ENCODE measurements around the gene IGSF3. TPM values are rescaled to one million over a fixed set of nuclear protein-coding genes. Genes with fewer than 3 reads are reported as not detected.
A peak's percentile ranks its signal among the peaks of the same experiment; 100 is the strongest.

IGSF3 gene
- total and polyA plus RNA-seq, 2 experiments from 2014 or later, result 7.3 to 37.8 TPM

GRCh38 chr1:116532671-116533428 is 134.7 kb downstream of the IGSF3 start (continued):
- TF ChIP-seq REST (IDR thresholded peaks at IDR 0.05; ENCODE audit: unreplicated experiment) (no peak), POLR2AphosphoS5 (IDR thresholded peaks at IDR 0.05; ENCODE audit: low read depth) (no peak), CTCF (conservative IDR thresholded peaks at IDR 0.05; ENCODE audit: low read depth in 2 of 2) (no peak)

- H4K20me1 ChIP-seq (replicated peaks; ENCODE audit: insufficient read depth), result no peaks in the 10 kb centered on the region
- Mint-ChIP-seq H3K9me3 (peaks cover 5% of the 10 kb centered on the region; the same call in 1 of the 3 replicates), H3K36me3 (ENCODE audit: low read depth) (peaks cover 24% of the 10 kb centered on the region), H3K4me1 (no peaks in the 10 kb centered on the region), H3K27ac (no peak overlapping the region), H3K27me3 (ENCODE audit: insufficient read depth, low read depth, poor library complexity) (no peaks in the 10 kb centered on the region), H3K4me3 (no peak overlapping the region)
- no peak overlapping the region for H2AFZ ChIP-seq
- H3K27me3 ChIP-seq (ENCODE audit: insufficient read depth), result no peaks in the 10 kb centered on the region
- ATAC-seq (peak; percentile 71), DNase-seq (ENCODE audit: low spot score) (peak; percentile 26)
- no peaks in the 10 kb centered on the region for H3K4me1 ChIP-seq (ENCODE audit: insufficient read depth)
- H3K36me3 ChIP-seq (ENCODE audit: insufficient read depth), result no peaks in the 10 kb centered on the region; the same call in 1 of the 2 replicates
- H3K9me2 ChIP-seq (ENCODE audit: insufficient read depth), result no peaks in the 10 kb centered on the region
- H3K27ac ChIP-seq (ENCODE audit: low read depth), result no peak overlapping the region
- H3K4me3 ChIP-seq, result no peak overlapping the region
- H3F3A ChIP-seq (replicated peaks; ENCODE audit: low read depth), result no peaks in the 10 kb centered on the region
- H3K79me2 ChIP-seq (replicated peaks; ENCODE audit: insufficient read depth), result no peaks in the 10 kb centered on the region
- TF ChIP-seq CREB1 (CRISPR knock-in tag; IDR thresholded peaks at IDR 0.05; ENCODE audit: low read depth) (no peak), ETS1 (IDR thresholded peaks at IDR 0.05) (no peak)
- no peak overlapping the region for H3K4me2 ChIP-seq
Observed at GRCh38 chr1:116531917-116532316, 135.6 kb downstream of the IGSF3 start.

- Mint-ChIP-seq H3K27me3 (ENCODE audit: insufficient read depth, low read depth, poor library complexity) (no peaks in the 10 kb centered on the region), H3K27ac (no peak overlapping the region), H3K9me3 (peaks cover 5% of the 10 kb centered on the region; the same call in 1 of the 3 replicates), H3K4me3 (no peak overlapping the region), H3K36me3 (ENCODE audit: low read depth) (peaks cover 10% of the 10 kb centered on the region; the same call in 2 of the 3 replicates), H3K4me1 (no peaks in the 10 kb centered on the region)
- Histone ChIP-seq H3K4me2 (no peak overlapping the region), H3K27me3 (ENCODE audit: insufficient read depth) (no peaks in the 10 kb centered on the region), H3K4me1 (ENCODE audit: insufficient read depth) (no peaks in the 10 kb centered on the region), H4K20me1 (replicated peaks; ENCODE audit: insufficient read depth) (no peaks in the 10 kb centered on the region), H3K27ac (ENCODE audit: low read depth) (no peak overlapping the region), H3K79me2 (replicated peaks; ENCODE audit: insufficient read depth) (no peaks in the 10 kb centered on the region), H3K36me3 (ENCODE audit: insufficient read depth) (no peaks in the 10 kb centered on the region; the same call in 1 of the 2 replicates), H3K4me3 (no peak overlapping the region), H3F3A (replicated peaks; ENCODE audit: low read depth) (no peaks in the 10 kb centered on the region), H3K9me2 (ENCODE audit: insufficient read depth) (peaks cover 3% of the 10 kb centered on the region; the same call in 1 of the 2 replicates), H2AFZ (no peak overlapping the region)
- no peak for DNase-seq (ENCODE audit: low spot score)
- no peak for ATAC-seq
- TF ChIP-seq CREB1 (CRISPR knock-in tag; IDR thresholded peaks at IDR 0.05; ENCODE audit: low read depth) (no peak), STAT1 (IDR thresholded peaks at IDR 0.05; ENCODE audit: unreplicated experiment) (no peak), REST (IDR thresholded peaks at IDR 0.05; ENCODE audit: unreplicated experiment) (no peak), CTCF (conservative IDR thresholded peaks at IDR 0.05; ENCODE audit: low read depth in 2 of 2) (no peak), EZH2phosphoT487 (IDR thresholded peaks at IDR 0.05; ENCODE audit: unreplicated experiment) (no peak)
Observed at GRCh38 chr1:116529681-116530080, 137.9 kb downstream of the IGSF3 start.
